ENCODE data around the gene LRRC23. TPM values are rescaled to one million over a fixed set of nuclear protein-coding genes. Genes with fewer than 3 reads are reported as not detected.

LRRC23 gene
- total and polyA plus RNA-seq, 2 of the 4 experiments (the other 2 are of a cell fraction): 11.1 to 11.4 TPM

DNA sequence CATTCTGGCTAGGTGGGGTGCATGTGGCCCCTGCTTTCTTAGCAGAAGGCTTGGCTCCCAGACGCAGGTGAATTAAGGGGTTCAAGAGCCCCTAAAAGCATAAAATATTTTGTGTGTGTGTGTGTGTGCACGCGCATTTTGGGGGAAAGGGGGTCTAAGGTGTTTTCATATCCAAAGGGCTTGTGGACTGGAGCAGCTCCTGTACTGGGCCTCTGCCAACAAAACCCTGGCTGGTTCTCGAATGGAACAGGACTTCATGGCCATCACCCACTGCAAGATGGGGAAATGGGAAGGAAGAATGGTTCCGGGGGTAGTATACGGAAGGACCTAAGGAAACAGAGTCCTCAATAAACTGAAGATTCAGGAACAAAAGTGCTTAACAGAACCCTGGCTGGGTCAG lies 19.2 kb downstream of the LRRC23 start:
- Histone ChIP-seq H3K36me3 (ENCODE audit: control insufficient read depth, insufficient read depth, low read length) (peaks cover 34% of the 10 kb centered on the region), H4K5ac (ENCODE audit: low read depth, low read length) (no peak overlapping the region), H3K4me2 (ENCODE audit: low read depth, low read length) (no peak overlapping the region), H4K8ac (ENCODE audit: low read depth in 2 of 2, low read length in 2 of 2) (0 out of 4 replicates have a peak overlapping the region, but pooled peaks of 1 of the 2 experiments have one; percentile 22), H3K56ac (ENCODE audit: extremely low read depth, insufficient read depth, low read length) (no peak overlapping the region), H2AFZ (replicated peaks; ENCODE audit: low read length, poor library complexity) (no peak overlapping the region), H3K9ac (ENCODE audit: low read depth, low read length) (no peak overlapping the region), H3K23ac (ENCODE audit: low read depth, low read length) (no peak overlapping the region), H4K20me1 (ENCODE audit: insufficient read depth, low read length) (peaks cover 4% of the 10 kb centered on the region; the same call in 1 of the 2 replicates), H3K9me1 (ENCODE audit: insufficient read depth, low read length) (peaks cover 6% of the 10 kb centered on the region; the same call in 1 of the 2 replicates), H3K27ac (ENCODE audit: insufficient read depth, low read length) (no peak overlapping the region), H2BK120ac (ENCODE audit: low read depth, low read length) (no peak overlapping the region), H3K27me3 (ENCODE audit: control insufficient read depth, insufficient read depth, low read length) (no peaks in the 10 kb centered on the region), H3K4me1 (ENCODE audit: control insufficient read depth, insufficient read depth, low read length) (peaks cover 20% of the 10 kb centered on the region), H2BK15ac (ENCODE audit: low read depth, low read length) (no peak overlapping the region), H2AK5ac (ENCODE audit: low read depth, low read length) (no peak overlapping the region), H4K91ac (ENCODE audit: insufficient read depth, low read depth, low read length) (no peak overlapping the region), H3K14ac (replicated peaks; ENCODE audit: low read depth, low read length) (no peak overlapping the region), H3K4ac (ENCODE audit: low read depth, low read length) (no peak overlapping the region), H3K4me3 (ENCODE audit: insufficient read depth, low read depth, low read length) (no peak overlapping the region), H2BK20ac (ENCODE audit: low read depth, low read length) (no peak overlapping the region), H2BK5ac (ENCODE audit: low read depth, low read length, poor library complexity, severe bottlenecking) (no peak overlapping the region), H3K9me3 (ENCODE audit: control insufficient read depth, insufficient read depth, low read length) (no peaks in the 10 kb centered on the region), H3K18ac (ENCODE audit: low read depth, low read length) (no peak overlapping the region), H3K79me1 (ENCODE audit: low read depth in 1 of 2, low read length in 2 of 2) (peaks cover 16 to 22% of the 10 kb centered on the region in 2 experiments; a peak in 3 of 4 replicates), H2AK9ac (replicated peaks; ENCODE audit: low read depth, low read length, poor library complexity) (no peak overlapping the region)
- TF ChIP-seq MAFK (IDR thresholded peaks at IDR 0.05; ENCODE audit: low read depth, low read length): no peak
- TF ChIP-seq CHD1 (IDR thresholded peaks at IDR 0.05; ENCODE audit: low read depth, low read length): no peak
- TF ChIP-seq FOS (IDR thresholded peaks at IDR 0.05; ENCODE audit: low read depth, low read length): no peak
- no peak for TF ChIP-seq ELK1 (IDR thresholded peaks at IDR 0.05; ENCODE audit: borderline replicate concordance, low read depth, low read length)
- no peak for TF ChIP-seq MAZ (IDR thresholded peaks at IDR 0.05; ENCODE audit: borderline replicate concordance, low read depth, low read length)
- TF ChIP-seq, protein P1, sequence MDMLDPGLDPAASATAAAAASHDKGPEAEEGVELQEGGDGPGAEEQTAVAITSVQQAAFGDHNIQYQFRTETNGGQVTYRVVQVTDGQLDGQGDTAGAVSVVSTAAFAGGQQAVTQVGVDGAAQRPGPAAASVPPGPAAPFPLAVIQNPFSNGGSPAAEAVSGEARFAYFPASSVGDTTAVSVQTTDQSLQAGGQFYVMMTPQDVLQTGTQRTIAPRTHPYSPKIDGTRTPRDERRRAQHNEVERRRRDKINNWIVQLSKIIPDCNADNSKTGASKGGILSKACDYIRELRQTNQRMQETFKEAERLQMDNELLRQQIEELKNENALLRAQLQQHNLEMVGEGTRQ (IDR thresholded peaks at IDR 0.05; ENCODE audit: low read depth, low read length): no peak
- no peak for TF ChIP-seq NFE2L2 (IDR thresholded peaks at IDR 0.05; ENCODE audit: low read depth, low read length)
- DNase-seq (no peak), ATAC-seq (ENCODE audit: low read depth) (no peak)
- in situ Hi-C loops (cut with MboI; ENCODE audit: low sequenced_read_pairs) (no loop called here), intact Hi-C loops (cut with micrococcal nuclease) (loop anchor here (1.0 to 2.0 kb wide), 3 partner anchors 14 to 51 kb away; partner anchors contain the start of gene SPSB2), dilution Hi-C loops (cut with HindIII; ENCODE audit: low sequenced_read_pairs, unreplicated experiment) (no loop called here)
- ChIA-PET CTCF (interaction anchor here (0.6 to 1.8 kb wide), 4 partner anchors 10 to 184 kb away, joined by 3 to 7 read pairs (median 4); partner anchors contain the start of genes ENO2 and SPSB2), POLR2A (ENCODE audit: unreplicated experiment) (interaction anchor here (0.5 kb wide), 1 partner anchor 131 kb away, joined by 3 read pairs; no protein-coding TSS in a partner anchor)
- 80% methylated on average over 3 of the region's 6 CpGs; no CpG with 5 or more reads in 1 of the 2 experiments for WGBS, 2 experiments (ENCODE audit: extremely low coverage in 2 of 2, insufficient read length in 1 of 2)
- no TSS peak for BruUV-seq (replicated peaks)
